H1 (cell line): ENCODE measurements around the gene STAMBP. TPM values are rescaled to one million over a fixed set of nuclear protein-coding genes. Genes with fewer than 3 reads are reported as not detected.

Experiments used
- CTCF ChIA-PET: fragments of 300-600 bp; sonication (Branson Sonifier 250); formaldehyde crosslinking; loops from one replicate; lab custom pipeline; 2021; ENCODE audit not compliant: partially characterized antibody; lab: Charles Lee
- POLR2A ChIA-PET: fragments of 300-600 bp; sonication (Branson Sonifier 250); formaldehyde crosslinking; loops from one replicate; lab custom pipeline; 2021; ENCODE audit warnings: inconsistent platforms; ENCODE audit not compliant: partially characterized antibody; lab: Charles Lee
- DNase-seq, 2 experiments: peaks; one replicate each; pipeline versions ENCODE4 v3.0.0 to v3.0.0-alpha.2; 2010 to 2022; ENCODE audit warnings: low spot score in 2 of 2, low read depth in 1 of 2, mixed read lengths in 1 of 2
- FAIRE-seq: peaks from 2 replicates; lab custom pipeline; 2011; peaks lifted over from hg19 to GRCh38; lab: Jason Lieb, UNC
- H2AFZ ChIP-seq: 2 replicates; pipeline ENCODE4 v1.8.1; 2012; ENCODE audit warnings: low read length, inconsistent platforms
- H2AK5ac ChIP-seq: 2 replicates; pipeline ENCODE4 v1.6.1; 2013; ENCODE audit warnings: low read depth, low read length
- H2BK120ac ChIP-seq: replicated peaks from 2 replicates; pipeline ENCODE3; 2013; ENCODE audit warnings: low read depth, low read length, inconsistent platforms
- H2BK12ac ChIP-seq: 2 replicates; pipeline ENCODE4 v1.6.1; 2013; ENCODE audit warnings: low read depth, low read length
- H2BK15ac ChIP-seq: 2 replicates; pipeline ENCODE4 v1.6.1; 2013; ENCODE audit warnings: low read length
- H2BK20ac ChIP-seq: 2 replicates; pipeline ENCODE4 v1.6.1; 2013; ENCODE audit warnings: low read length
- H2BK5ac ChIP-seq: 2 replicates; pipeline ENCODE4 v1.6.1; 2013; ENCODE audit warnings: low read depth, low read length
- H3K14ac ChIP-seq: 2 replicates; pipeline ENCODE4 v1.6.1; 2013; ENCODE audit warnings: inconsistent platforms; ENCODE audit not compliant: insufficient read length
- H3K18ac ChIP-seq: 2 replicates; pipeline ENCODE4 v1.6.1; 2013; ENCODE audit warnings: low read length; ENCODE audit errors: extremely low read depth
- H3K23ac ChIP-seq: 2 replicates; pipeline ENCODE4 v1.6.1; 2013; ENCODE audit warnings: inconsistent platforms; ENCODE audit not compliant: insufficient read length
- H3K23me2 ChIP-seq: 2 replicates; pipeline ENCODE4 v1.6.1; 2013; ENCODE audit warnings: low read depth, low read length
- H3K27ac ChIP-seq: 2 replicates; pipeline ENCODE4 v1.6.1; 2011; ENCODE audit warnings: low read depth, low read length, inconsistent platforms
- H3K27me3 ChIP-seq, 4 experiments: replicated peaks in 1 of 4; 1 replicate in 1 of 4; 2 replicates in 3 of 4; pipeline versions ENCODE4 v1.6.1 to v1.8.1; 2011 to 2013; ENCODE audit warnings: low read length in 3 of 4, mild to moderate bottlenecking in 3 of 4, inconsistent platforms in 2 of 4, mixed read lengths in 2 of 4, moderate library complexity in 1 of 4; ENCODE audit not compliant: control insufficient read depth in 3 of 4, insufficient read depth in 3 of 4; ENCODE audit errors: extremely low read depth in 1 of 4
- H3K36me3 ChIP-seq, 4 experiments: 2 replicates each; pipeline versions ENCODE4 v1.6.1 to v1.8.1; 2011 to 2013; ENCODE audit warnings: mild to moderate bottlenecking in 4 of 4, low read length in 3 of 4, moderate library complexity in 2 of 4, control low read depth in 1 of 4, inconsistent platforms in 1 of 4; ENCODE audit not compliant: insufficient read depth in 4 of 4, control insufficient read depth in 2 of 4
- H3K4ac ChIP-seq: replicated peaks from 2 replicates; pipeline ENCODE3; 2013; ENCODE audit warnings: low read length, low read depth, mixed read lengths, inconsistent platforms; ENCODE audit not compliant: insufficient read length
- H3K4me1 ChIP-seq, 4 experiments: replicated peaks in 1 of 4; 1 replicate in 1 of 4; 2 replicates in 3 of 4; pipeline versions ENCODE4 v1.6.1 to v1.8.1; 2011 to 2013; ENCODE audit warnings: low read length in 3 of 4, inconsistent platforms in 2 of 4, mixed read lengths in 1 of 4; ENCODE audit not compliant: insufficient read depth in 4 of 4, control insufficient read depth in 3 of 4
- H3K4me2 ChIP-seq, 2 experiments: 2 replicates each; pipeline versions ENCODE4 v1.6.1 to v1.8.1; 2011 to 2013; ENCODE audit warnings: low read depth in 2 of 2, low read length in 2 of 2, control low read depth in 1 of 2, inconsistent platforms in 1 of 2, mild to moderate bottlenecking in 1 of 2; ENCODE audit not compliant: insufficient read depth in 1 of 2
- H3K4me3 ChIP-seq, 4 experiments: fragments of 200-600, 300-600 bp in 1 of 4; sonication (generic), shearing (Covaris generic), sonication (Bioruptor Twin) in 1 of 4; 2 replicates each; pipeline versions ENCODE4 v1.5.1 to v1.8.1; 2011 to 2016; ENCODE audit warnings: low read length in 4 of 4, low read depth in 3 of 4, control low read depth in 2 of 4, inconsistent platforms in 2 of 4, mild to moderate bottlenecking in 2 of 4, mixed read lengths in 1 of 4, moderate library complexity in 1 of 4; ENCODE audit not compliant: insufficient read depth in 2 of 4; ENCODE audit errors: extremely low read depth in 1 of 4
- H3K56ac ChIP-seq: replicated peaks from 2 replicates; pipeline ENCODE3; 2013; ENCODE audit warnings: low read depth, mild to moderate bottlenecking, mixed read lengths, low read length, inconsistent platforms; ENCODE audit not compliant: insufficient read length
- H3K79me1 ChIP-seq: 2 replicates; pipeline ENCODE4 v1.6.1; 2013; ENCODE audit warnings: low read depth, low read length, control low read depth
- H3K79me2 ChIP-seq, 2 experiments: 2 replicates each; pipeline versions ENCODE4 v1.6.1 to v1.8.1; 2012 to 2013; ENCODE audit warnings: low read length in 2 of 2, mild to moderate bottlenecking in 2 of 2, inconsistent platforms in 1 of 2; ENCODE audit not compliant: insufficient read depth in 2 of 2, control insufficient read depth in 1 of 2
- H3K9ac ChIP-seq, 4 experiments: replicated peaks in 1 of 4; 1 replicate in 1 of 4; 2 replicates in 3 of 4; pipeline versions ENCODE4 v1.6.1 to v1.8.1; 2011 to 2013; ENCODE audit warnings: low read depth in 3 of 4, low read length in 3 of 4, control low read depth in 2 of 4, mild to moderate bottlenecking in 2 of 4, moderate library complexity in 2 of 4, inconsistent platforms in 1 of 4; ENCODE audit errors: extremely low read depth in 1 of 4
- H3K9me3 ChIP-seq, 2 experiments: 2 replicates each; pipeline versions ENCODE4 v1.6.1 to v1.8.1; 2012 to 2013; ENCODE audit warnings: mild to moderate bottlenecking in 2 of 2, moderate library complexity in 2 of 2, control low read depth in 1 of 2, inconsistent platforms in 1 of 2, low read depth in 1 of 2, low read length in 1 of 2, mixed read lengths in 1 of 2; ENCODE audit not compliant: insufficient read depth in 2 of 2
- H4K20me1 ChIP-seq, 2 experiments: replicated peaks in 1 of 2; 2 replicates each; pipeline versions ENCODE3 to v1.8.1; 2011 to 2013; ENCODE audit warnings: inconsistent platforms in 2 of 2, low read length in 2 of 2, mild to moderate bottlenecking in 1 of 2; ENCODE audit not compliant: insufficient read depth in 2 of 2, control insufficient read depth in 1 of 2
- H4K5ac ChIP-seq: 2 replicates; pipeline ENCODE4 v1.6.1; 2013; ENCODE audit warnings: low read length, low read depth, mixed read lengths, inconsistent platforms; ENCODE audit not compliant: insufficient read length
- H4K8ac ChIP-seq: 2 replicates; pipeline ENCODE4 v1.8.0; 2013; ENCODE audit warnings: mild to moderate bottlenecking, moderate library complexity, low read length, inconsistent platforms; ENCODE audit not compliant: insufficient read depth; ENCODE audit errors: extremely low read depth
- H4K91ac ChIP-seq: replicated peaks from 2 replicates; pipeline ENCODE3; 2013; ENCODE audit warnings: low read length, mixed read lengths, inconsistent platforms; ENCODE audit not compliant: insufficient read length
- BACH1 ChIP-seq: IDR thresholded peaks from 2 replicates; pipeline ENCODE4 v1.6.1; 2012; ENCODE audit warnings: low read length, improper control_type of control experiment
- CBX5 ChIP-seq: fragments of 300-800, 300-1000 bp; sonication (generic); IDR thresholded peaks from 2 replicates; pipeline ENCODE4 v1.7.1; 2016; ENCODE audit warnings: antibody characterized with exemption, low read length, low read depth
- CHD1 ChIP-seq: IDR thresholded peaks from 2 replicates; pipeline ENCODE4 v1.6.1; 2012; ENCODE audit warnings: low read depth, low read length, improper control_type of control experiment
- EP300 ChIP-seq, 2 experiments: IDR thresholded peaks; 1 replicate in 1 of 2; 2 replicates in 1 of 2; pipeline ENCODE4 v1.6.1; 2011 to 2012; ENCODE audit warnings: low read depth in 2 of 2, low read length in 2 of 2, mild to moderate bottlenecking in 2 of 2, borderline replicate concordance in 1 of 2, inconsistent platforms in 1 of 2, moderate library complexity in 1 of 2
- KDM5A ChIP-seq: fragments of 200-600 bp; IDR thresholded peaks from 2 replicates; pipeline ENCODE4 v1.7.1; 2012; ENCODE audit warnings: mild to moderate bottlenecking, low read length, inconsistent platforms, mixed read lengths
- SRF ChIP-seq: IDR thresholded peaks from 2 replicates; pipeline ENCODE4 v1.6.1; 2011; ENCODE audit warnings: mild to moderate bottlenecking, low read depth, low read length, moderate library complexity
- ZNF274 ChIP-seq: IDR thresholded peaks from 2 replicates; pipeline ENCODE4 v1.7.0; 2012; ENCODE audit warnings: low read length, borderline replicate concordance; ENCODE audit errors: extremely low read depth
- WGBS, 2 experiments: shearing (Covaris generic) in 1 of 2; methylation state at CpG; one replicate each; pipeline versions ENCODE4 v1.1.6 to v1.1.7; 2013 to 2015; ENCODE audit warnings: low lambda C conversion rate in 2 of 2, mixed read lengths in 2 of 2, inconsistent platforms in 1 of 2, low coverage in 1 of 2, missing lambda C conversion rate in 1 of 2; ENCODE audit not compliant: insufficient replicate concordance in 2 of 2, insufficient coverage in 1 of 2, insufficient read length in 1 of 2; ENCODE audit errors: extremely low coverage in 1 of 2, missing lambda C conversion rate in 1 of 2; 5-methylcytosine and 5-hydroxymethylcytosine counted together
- polyA plus RNA-seq, 7 experiments: library from polyadenylated mRNA; depleted of rRNA in 3 of 7; stranded (reverse) in 5 of 7; unstranded in 2 of 7; fragments of >200 nt in 5 of 7; fragments of 200-250 nt in 2 of 7; gene quantifications; 1 replicate in 5 of 7; 2 replicates in 1 of 7; 4 replicates in 1 of 7; pipeline versions ENCODE4 v1.2.1 to v1.2.3, GENCODE V29; 2011 to 2013; ENCODE audit warnings: missing spikeins in 2 of 7, mixed read lengths in 2 of 7
- total RNA-seq: library from RNA; stranded (reverse); fragmentation: NEBNext Ultra II Directional; extraction: Animal tissue kit (Norgen Biotek cat#: 25700); gene quantifications from 2 replicates; pipeline ENCODE4 v1.2.1, GENCODE V29; 2021

Gene STAMBP
- total and polyA plus RNA-seq, 2 of the 8 experiments (the other 6 are each of a cell fraction or from before 2014, with no cell fraction given): 35.8 to 49.7 TPM

DNA sequence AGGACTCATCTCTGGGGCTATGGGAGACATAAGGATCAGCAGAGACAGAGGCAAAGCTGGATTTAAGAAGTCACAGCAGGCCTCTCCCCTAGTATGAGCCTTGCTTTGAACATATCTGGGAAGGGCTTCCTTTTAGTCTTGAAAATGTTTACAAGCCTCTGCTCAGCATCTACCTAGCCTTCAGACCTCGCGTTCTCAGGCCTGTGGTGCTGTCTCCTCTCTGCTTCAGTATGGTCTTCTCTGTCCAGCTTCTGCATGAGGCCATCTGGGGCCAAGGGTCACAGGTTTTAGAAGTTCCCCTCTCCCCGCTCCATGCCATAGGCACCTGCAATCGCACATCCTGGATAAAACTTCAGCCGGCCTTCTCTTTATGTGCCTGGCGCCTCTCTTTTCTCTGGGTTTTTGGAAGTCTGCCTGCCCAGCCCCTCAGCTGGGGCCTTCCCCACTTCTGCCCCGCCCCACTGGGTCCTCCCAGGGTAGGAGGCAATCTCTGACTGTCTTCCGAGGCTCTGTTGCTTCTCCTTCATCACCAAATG, 71.1 kb downstream of the STAMBP start:
- Histone ChIP-seq H3K4me3 (no peak overlapping the region), H2BK120ac (no peak overlapping the region), H2BK20ac (no peak overlapping the region), H3K9me3 (no peaks in the 10 kb centered on the region), H4K20me1 (no peaks in the 10 kb centered on the region), H3K27ac (no peak overlapping the region), H2AK5ac (no peak overlapping the region), H3K4me1 (no peaks in the 10 kb centered on the region), H3K36me3 (no peaks in the 10 kb centered on the region), H4K91ac (no peak overlapping the region), H4K5ac (no peak overlapping the region), H3K4me2 (no peak overlapping the region), H3K9ac (no peak overlapping the region), H2BK12ac (no peak overlapping the region), H2AFZ (no peak overlapping the region), H3K79me2 (no peaks in the 10 kb centered on the region), H3K23me2 (no peaks in the 10 kb centered on the region; the same call in 1 of the 2 replicates), H3K18ac (no peak overlapping the region), H2BK5ac (no peak overlapping the region), H3K56ac (no peak overlapping the region), H3K27me3 (no peaks in the 10 kb centered on the region), H4K8ac (no peak overlapping the region), H3K14ac (no peak overlapping the region), H3K4ac (no peak overlapping the region), H2BK15ac (no peak overlapping the region), H3K23ac (no peak overlapping the region), H3K79me1 (no peaks in the 10 kb centered on the region)
- FAIRE-seq (no peak), DNase-seq (no peak)
- ChIA-PET POLR2A (no interaction called here), CTCF (interaction anchor here (0.7 to 0.9 kb wide), 2 partner anchors 10 to 72 kb away, joined by 3 read pairs; no protein-coding TSS in a partner anchor)
- WGBS, 2 experiments: 82% methylated on average over 8 of the region's 8 CpGs; no CpG with 5 or more reads in 1 of the 2 experiments
- TF ChIP-seq BACH1 (no peak), CHD1 (no peak), KDM5A (no peak), ZNF274 (no peak), SRF (no peak), CBX5 (no peak), EP300 (IDR thresholded peaks at IDR 0.05; ENCODE audit: borderline replicate concordance in 1 of 2, low read depth in 2 of 2, low read length in 2 of 2) (no peak)
